HG03097 (cell line): ENCODE measurements around the gene ADGRD2.

ENCODE experiments used
- ATAC-seq: cut with Tn5 transposase; IDR thresholded peaks from one replicate; pipeline ENCODE4 v1.9.1; 2021; ENCODE audit not compliant: unreplicated experiment, low FRiP score

ADGRD2 gene

DNA sequence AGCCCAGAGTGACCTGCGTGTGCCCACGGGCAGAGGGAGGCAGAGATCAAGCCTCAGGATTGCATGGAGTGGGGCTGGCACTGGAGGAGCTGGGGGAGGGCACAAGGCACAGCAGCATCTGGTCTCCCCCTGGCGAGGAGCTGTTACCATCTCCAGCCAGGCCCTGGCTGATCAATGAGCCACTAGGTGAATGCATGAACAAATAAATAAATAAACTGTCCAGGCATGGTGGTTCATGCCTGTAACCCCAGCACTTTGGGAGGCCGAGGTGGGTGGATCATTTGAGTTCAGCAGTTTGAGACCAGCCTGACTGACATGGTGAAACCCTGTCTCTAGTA is 20.8 kb upstream of the ADGRD2 start:
- no peak for ATAC-seq

DNA sequence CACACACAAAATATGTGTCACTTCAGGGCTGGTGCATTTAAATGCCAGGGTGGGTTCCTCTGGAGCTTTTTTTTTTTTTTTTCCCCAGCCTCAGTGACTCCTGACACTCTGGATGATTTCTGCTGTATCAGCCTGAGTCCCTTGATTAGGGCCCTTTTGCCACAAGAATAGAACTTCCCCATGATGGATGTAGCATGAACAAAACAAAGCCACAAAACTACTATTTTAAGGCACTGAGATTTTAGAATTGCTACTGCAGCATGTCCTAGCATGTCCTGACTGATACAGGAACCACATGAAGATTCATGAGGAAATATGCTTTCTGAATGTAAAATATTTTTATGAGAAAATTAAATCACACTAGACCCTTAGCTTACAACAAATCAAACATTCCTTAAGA is 13.9 kb upstream of the ADGRD2 start:
- no peak for ATAC-seq

DNA sequence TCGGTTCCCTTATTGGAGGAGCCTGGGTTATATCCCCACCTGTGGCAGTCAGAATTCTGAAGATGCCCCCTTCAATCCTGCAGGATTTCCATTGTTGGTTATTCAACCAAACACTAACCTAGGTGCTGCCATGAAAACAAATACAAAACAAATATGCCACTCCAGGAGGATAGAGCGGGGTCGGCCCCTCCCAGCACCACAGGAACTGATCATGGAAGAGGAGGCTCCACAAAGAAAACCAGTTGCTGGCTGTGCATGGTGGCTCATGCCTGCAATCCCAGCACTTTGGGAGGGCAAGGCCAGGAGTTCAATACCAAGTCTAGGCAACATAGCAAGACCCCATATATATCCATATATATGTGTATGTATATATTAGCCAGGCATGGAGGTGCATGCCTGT is 13.2 kb upstream of the ADGRD2 start:
- no peak for ATAC-seq

DNA sequence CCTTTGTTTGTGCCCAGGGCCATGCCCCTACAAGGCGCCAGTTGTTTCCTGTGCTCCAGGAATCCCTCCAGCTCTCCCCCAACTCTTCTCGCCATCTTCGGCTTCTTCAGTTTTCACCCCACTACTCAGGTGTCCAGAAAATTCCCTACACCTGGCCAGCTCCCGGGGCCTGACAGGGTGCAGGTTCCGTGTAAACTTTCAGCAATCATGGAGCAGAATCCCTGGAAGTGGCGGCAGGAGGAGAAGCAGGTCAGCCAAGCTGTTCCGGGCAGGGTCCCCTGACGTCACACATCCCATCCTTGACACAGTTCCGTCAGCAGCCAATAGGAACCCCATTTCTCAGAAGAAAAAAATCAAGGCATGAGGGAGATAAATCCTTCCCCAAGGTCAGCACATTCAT is 12.2 kb upstream of the ADGRD2 start:
- no peak for ATAC-seq

DNA sequence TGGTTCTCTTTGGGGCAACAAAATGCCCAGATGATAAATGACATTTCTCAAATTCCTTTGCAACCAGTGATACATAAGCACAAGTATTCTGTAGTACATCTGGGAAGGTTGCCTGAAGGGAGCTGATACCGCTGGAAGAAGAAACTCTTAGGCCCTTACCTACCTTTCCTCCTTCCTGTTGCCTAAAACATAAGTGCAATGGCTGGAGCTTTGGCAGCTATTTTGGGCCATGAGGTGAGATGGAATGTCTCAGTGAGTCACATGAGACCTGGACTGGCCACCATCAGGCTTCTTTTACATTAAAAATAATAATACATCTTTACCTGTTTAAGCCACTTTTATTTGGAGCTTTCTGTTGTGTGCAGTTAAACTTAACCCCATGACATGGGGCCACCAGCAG is 11.2 kb upstream of the ADGRD2 start:
- ATAC-seq: no peak

DNA sequence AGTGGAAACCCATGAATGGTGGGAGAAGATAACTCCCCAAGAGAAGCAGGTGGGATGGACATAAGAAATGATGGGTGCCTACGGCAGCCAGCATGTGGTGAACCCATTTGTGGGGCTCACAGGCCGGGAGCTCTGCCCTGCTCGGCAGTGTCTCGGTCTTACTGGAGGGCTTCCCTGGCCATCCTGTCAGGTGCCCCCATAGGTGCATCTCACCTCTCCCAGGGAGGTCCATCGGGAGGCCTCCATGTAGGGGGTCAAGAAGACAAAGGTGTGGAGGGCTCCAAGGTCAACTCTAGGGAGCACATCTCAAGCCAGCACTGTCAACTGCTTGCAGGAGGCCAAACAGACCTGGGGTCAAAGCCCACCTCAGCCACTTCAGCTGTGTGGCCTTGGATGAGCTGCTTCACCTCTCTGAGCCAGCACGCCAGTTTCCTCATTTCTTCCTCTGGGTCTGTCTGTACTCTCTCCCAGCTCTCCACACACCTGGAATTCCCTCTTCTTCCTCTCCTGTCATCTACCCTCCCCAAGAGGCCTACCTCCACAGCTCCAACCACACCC is 10.5 kb upstream of the ADGRD2 start:
- ATAC-seq: no peak

DNA sequence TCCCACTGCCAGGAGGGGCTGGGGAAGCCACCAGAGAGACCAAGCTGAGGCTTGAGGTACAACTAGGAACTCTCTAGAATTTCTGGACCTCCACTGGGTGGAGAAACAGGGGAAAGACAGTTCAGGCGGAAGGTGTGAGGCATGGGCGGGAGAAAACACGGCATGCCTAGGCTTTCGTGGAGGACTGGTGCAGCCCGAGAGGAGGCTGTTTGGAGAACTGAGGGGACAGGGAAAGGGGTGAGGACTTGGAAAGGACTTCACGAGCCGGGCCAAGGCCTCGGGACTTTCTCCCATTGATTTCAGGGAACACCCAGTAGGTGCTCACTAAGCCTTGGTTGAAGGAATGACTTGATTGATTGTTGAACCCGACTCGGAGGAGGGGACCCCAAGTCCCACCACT is 9.5 kb upstream of the ADGRD2 start:
- ATAC-seq: no peak

DNA sequence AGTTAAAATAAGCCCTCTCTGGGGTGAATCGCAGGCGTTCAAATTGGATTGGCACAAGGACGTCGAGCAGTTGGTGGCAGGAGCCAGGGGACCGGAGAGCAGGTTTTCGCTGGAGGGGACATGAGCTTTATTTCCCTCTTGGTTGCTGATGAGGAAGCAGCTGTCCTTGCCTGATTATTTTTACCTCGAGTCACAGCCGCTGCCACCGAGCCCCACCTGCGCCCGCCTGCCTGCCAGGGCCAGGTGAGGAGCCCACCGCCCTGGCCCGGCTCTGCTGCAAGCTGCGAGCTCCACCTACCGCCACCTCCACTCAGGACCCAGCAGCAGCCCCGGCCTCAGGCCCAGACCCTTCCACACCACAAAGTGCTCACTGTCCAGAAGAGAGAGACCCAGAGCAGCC is 9.0 kb upstream of the ADGRD2 start:
- no peak for ATAC-seq

DNA sequence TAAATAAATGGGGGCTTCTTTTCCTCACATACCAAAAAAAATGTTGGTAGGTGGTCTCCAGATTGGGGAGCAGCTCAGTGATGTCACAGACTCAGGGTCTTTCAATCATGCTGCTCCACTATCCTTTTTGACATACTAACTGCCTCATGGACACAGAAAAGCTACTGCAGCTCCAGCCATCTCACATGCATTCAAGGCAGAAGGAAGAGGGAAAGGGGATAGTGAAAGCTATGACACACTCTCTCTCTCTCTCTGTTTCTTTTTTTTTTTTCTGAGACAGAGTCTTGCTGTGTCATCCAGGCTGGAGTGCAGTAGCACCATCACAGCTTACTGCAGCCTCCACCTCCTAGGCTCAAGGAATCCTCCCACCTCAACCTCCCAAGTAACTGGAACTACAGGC is 7.9 kb upstream of the ADGRD2 start:
- ATAC-seq: no peak

DNA sequence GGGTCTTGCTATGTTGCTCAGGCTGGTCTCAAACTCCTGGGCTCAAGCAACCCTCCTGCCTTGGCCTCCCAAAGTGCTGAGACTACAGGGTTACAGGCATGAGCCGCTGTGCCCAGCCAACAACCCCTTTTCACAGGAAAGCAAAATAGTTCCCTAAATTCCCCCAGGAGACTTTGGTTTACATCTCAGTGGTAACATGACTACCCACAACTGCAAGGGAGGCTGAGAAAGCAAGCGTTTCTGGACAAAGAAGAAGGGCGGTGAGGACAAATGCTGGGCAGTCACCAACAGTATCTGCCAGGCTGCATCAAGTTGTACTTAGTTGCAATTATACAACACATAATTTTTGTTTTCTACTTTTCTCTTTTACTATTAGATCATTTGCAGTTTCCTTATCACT is 7.4 kb upstream of the ADGRD2 start:
- no peak for ATAC-seq

DNA sequence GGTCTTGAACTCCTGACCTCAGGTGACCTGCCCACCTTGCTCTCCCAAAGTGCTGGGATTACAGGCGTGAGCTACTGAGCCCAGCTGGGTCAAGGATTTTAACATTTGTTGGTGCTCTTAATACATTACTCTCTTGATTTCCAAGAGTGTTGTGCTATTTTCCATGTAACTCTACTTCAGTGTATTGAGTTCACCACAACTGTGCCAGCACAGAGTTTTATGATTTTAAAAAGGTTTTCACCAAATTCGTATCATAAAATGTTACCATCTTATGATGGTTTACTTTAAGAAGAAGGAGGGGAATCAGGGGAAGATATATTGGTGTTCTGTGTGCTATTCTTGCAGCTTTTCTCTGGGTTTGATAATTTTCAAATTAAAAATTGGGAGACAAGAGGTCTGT is 6.6 kb upstream of the ADGRD2 start:
- no peak for ATAC-seq

DNA sequence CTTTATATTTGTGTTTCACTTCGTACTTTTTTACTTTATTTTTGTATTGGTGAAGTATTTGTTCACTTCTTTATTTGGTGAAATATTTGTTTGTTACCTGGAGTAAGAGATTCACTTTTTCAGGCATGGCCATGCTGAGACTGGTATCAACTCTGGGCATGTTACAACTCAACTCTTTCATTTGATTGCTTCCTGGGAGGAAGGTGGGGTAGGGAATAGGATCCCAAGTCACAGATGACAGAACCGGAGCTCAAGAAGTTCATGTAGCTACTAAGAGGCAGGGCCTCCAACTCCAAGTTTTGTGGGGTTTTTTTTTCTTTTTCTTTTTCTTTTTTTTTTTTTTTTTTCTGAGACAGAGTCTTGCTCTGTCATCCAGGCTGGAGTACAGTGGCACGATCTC is 6.1 kb upstream of the ADGRD2 start:
- ATAC-seq: no peak

DNA sequence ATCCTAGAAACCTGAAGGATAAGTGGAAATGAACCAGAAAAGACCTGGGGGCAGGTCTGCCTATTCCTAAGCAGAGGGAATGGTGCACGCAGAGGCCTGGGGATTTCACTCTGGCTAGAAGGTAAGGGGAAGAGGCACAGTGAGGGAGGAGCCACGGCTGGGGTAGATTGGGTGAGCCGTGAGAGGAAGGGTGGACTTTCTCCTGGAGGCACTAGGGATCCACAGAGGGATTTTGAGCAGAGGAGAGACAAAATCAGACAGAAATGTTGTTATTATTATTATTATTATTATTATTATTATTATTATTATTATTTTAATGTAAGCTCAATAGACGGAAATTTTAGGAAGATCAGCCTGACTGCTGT is 3.0 kb upstream of the ADGRD2 start:
- ATAC-seq: no peak

DNA sequence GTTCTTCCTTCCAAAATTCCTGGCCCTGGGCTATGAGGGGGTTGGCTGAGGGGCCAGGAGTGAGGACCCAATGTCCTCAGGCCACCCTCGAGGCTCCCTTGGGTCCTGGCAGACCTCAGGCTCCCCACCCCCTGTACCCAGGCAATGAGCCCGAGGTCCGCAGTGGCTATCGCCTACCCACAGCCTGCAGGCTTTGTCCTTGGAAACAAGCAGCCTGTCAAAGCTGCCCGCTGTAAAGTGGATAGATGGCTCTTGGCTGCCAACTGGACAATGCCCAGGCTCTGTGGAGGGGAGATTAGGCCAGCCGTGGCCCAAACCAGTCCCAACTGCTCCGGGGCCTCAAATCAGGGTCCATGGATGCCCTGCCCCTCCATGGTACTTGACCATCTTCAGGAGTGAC is 2.2 kb upstream of the ADGRD2 start:
- no peak for ATAC-seq

DNA sequence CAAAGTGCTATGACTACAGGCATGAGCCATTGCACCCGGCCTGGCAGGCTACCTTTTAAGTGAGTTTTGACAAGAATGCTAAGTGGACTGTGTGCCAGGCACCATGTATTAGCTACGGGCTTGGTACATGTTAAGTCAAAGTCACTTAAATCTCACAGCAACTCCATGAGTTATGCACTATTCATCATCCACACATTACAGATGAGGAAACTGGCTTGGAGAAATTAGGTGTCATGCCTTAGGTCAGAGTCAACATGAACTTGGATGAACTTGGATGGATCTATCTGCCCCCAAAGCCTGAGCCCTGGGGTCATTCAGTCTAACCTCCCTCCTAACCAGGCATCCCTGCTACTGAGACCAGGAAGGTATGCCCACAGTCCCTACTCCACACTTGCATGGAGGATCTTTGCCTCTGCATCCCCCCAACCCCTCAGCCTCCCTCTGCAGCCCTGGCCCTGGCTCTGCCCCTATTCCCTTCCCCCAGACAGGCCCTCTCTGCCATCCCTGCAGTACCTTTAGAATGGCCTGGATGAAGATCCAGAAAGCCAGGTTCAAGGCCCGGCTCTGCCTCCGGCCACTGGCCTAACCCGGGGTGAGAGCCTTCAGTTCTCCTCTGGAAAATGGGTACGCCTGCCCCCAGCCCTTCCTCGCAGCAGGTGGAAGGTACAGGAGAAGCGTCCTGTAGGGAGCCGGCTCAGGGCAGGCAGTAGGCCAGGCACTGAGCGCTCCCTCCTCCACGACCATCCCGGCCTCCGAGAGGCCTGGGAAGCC is 685 bp upstream of the ADGRD2 start:
- no peak for ATAC-seq

DNA sequence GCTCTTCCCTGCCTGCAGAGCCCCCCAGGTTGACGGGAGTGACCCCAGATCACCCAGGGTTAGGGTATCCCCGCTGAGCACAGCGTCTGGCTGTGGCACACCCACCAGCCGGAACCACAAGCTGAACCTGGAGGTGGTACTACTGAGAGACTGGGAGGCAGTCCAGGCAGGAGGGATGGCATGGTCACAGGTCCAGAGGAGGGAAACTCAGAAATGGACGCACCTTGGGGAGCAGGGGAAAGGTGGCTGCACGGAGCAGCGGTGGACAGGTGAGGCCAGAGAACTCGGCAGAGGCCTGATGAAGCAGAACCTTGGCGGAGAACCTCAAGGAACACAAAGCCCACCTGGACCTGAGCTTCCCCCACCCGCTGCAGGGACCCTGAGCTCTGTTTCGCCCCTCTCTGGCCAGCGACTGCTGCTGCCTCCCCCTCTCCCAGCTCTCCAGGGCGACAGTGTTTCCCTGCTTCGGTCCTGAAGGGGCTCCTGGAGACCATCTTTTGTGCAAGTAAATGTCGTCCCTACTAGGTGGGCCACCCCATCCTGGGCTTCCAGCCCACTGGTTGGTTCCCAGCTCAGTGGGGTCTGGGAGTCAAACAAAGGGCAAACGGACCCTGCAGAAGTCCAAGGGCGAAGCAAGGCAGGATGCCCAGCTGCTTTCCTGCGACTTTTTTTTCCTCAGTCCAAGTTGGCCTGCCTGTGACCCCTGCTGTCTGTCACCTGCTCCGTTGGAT is 845 bp downstream of the ADGRD2 start:
- no peak for ATAC-seq

DNA sequence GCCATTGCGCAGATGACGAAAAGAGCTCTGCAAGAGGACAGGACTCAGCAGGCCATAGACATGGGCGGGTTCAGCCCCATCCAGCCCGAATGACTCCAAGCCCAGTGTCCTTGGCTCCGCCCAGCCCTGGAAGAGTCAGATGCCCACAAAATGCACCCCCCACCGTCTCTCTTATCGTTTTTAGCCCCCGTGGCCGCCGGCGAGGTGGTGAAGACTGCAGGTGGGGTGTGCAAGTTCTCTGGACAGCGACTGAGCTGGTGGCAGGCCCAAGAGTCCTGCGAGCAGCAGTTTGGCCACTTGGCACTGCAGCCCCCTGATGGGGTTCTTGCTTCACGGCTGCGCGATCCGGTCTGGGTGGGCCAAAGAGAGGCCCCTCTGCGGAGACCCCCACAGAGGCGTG is 2.1 kb downstream of the ADGRD2 start:
- no peak for ATAC-seq

DNA sequence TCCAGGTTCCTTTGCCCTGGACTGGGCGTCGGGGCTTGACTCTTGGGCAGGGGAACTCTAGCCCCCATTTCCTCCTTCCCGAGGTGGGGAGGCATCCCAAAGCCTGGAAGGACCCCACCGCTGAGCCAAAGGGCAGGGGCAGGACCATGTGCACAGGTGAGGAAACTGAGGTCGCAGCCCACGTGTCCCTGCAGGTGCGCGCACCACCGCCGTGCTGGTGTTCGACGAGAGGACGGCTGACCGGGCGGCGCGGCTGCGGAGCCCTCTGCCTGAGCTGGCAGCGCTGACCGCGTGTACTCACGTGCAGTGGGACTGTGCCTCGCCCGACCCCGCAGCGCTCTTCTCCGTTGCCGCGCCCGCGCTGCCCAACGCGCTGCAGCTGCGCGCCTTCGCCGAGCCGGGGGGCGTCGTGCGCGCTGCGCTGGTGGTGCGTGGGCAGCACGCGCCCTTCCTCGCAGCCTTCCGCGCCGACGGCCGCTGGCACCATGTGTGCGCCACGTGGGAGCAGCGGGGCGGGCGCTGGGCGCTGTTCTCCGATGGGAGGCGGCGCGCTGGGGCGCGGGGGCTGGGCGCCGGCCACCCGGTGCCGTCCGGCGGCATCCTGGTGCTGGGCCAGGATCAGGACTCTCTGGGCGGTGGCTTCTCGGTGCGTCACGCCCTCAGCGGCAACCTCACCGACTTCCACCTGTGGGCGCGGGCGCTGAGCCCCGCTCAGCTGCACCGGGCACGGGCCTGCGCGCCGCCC is 2.8 kb downstream of the ADGRD2 start:
- no peak for ATAC-seq

DNA sequence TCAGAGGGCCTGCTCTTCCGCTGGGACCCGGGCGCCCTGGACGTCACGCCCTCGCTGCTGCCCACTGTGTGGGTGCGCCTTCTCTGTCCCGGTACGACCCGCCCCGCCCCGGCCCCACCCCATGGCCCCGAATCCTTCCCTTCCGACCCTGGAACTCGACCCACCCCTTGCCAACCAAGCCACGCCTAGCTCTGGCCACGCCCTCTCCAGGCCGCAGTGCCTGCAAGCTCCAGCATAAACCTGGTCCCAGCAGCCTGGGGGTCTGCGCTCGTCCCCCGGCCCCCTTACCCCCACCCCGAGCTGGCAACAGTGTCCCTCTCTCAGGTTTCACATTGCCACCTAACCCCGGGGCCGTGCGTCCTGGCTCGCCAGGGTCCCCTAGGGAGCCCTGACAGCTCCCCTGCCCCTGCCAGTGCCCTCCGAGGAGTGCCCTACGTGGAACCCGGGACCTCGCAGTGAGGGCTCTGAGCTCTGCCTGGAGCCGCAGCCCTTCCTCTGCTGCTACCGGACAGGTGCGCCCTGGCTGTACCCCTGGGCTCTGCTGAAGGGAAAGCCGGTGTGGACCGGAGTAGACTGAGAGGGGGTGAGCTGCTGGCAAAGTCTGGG is 3.4 kb downstream of the ADGRD2 start:
- ATAC-seq: no peak

DNA sequence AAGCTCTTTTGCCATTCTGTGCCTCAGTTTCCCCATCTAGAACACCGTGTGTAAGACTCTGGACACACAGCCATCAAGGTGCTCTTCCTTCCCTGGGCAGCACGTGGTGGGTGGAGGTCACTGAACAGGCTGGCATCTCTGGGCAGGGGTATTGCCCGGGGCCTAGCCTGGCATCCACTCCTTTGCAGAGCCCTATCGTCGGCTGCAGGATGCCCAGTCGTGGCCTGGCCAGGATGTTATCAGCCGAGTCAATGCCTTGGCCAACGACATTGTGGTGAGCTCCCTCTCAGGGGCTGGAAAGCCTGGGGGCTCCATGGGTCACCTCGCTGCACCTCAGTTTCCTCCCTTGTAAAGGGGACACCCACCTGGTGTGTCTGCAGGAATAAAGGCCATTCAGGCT is 4.0 kb downstream of the ADGRD2 start:
- ATAC-seq: no peak

DNA sequence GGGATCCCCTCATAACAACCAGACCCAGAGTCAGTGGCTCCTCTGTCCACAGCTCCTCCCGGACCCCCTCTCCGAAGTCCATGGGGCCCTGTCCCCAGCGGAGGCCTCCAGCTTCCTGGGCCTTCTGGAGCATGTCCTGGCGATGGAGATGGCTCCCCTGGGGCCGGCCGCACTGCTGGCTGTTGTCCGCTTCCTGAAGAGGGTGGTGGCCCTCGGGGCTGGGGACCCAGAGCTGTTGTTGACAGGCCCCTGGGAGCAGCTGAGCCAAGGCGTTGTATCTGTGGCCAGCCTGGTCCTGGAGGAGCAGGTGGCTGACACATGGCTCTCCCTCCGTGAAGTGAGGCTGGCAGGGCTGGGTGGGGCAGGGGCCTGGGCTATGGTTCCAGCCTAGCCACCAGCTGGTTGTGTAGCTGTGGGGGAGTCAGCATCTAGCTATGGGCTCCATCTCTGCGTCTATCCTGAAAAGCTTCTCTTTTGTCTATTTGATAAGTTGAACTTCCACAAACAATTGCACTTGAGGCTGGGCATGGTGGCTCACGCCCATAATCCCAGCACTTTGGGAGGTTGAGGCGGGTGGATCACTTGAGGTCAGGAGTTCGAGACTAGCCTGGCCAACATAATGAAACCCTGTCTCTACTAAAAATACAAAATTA is 4.7 kb downstream of the ADGRD2 start:
- no peak for ATAC-seq
